ENCODE data around the gene TEAD2. TPM values are rescaled to one million over a fixed set of nuclear protein-coding genes. Genes with fewer than 3 reads are reported as not detected.
"Not testable (repeated sequence)": the region's sequence is repeated elsewhere in the genome, so short reads cannot be mapped to it uniquely, and the experiment has no call there.

Gene TEAD2
- total and polyA plus RNA-seq, 2 donors from 2014 or later: 15.7 to 30.2 TPM

GRCh38 chr19:49301165-49301865 lies 60.9 kb downstream of the TEAD2 start:
- peaks cover 0 to 3% (median 0%) of the 10 kb centered on the region in 3 donors for H3K4me1 ChIP-seq (ENCODE audit: control insufficient read depth in 2 of 3, insufficient read depth in 2 of 3, low read depth in 1 of 3, low read length in 3 of 3)
- FAIRE-seq (no peak), DNase-seq (peak; percentile 59 to 80 (median 69))
- TF ChIP-seq CTCF (IDR thresholded peaks at IDR 0.05; ENCODE audit: borderline replicate concordance, extremely low read depth, insufficient read depth): peak; percentile 62
- H3K36me3 ChIP-seq (ENCODE audit: control insufficient read depth in 2 of 3, insufficient read depth in 3 of 3, low read length in 3 of 3): no peaks in the 10 kb centered on the region
- no peak overlapping the region for H3K9ac ChIP-seq (ENCODE audit: low read length in 3 of 3)
- H3K9me3 ChIP-seq (ENCODE audit: control insufficient read depth in 2 of 3, insufficient read depth in 1 of 3, low read length in 3 of 3): no peaks in the 10 kb centered on the region
- H3K27ac ChIP-seq (ENCODE audit: low read depth in 2 of 2, low read length in 2 of 2): no peak overlapping the region
- no peak overlapping the region for H3K4me3 ChIP-seq (ENCODE audit: low read length in 3 of 3)
- intact Hi-C loops (cut with DNase I): no loop called here
- no peaks in the 10 kb centered on the region for H3K27me3 ChIP-seq (ENCODE audit: control insufficient read depth, insufficient read depth, low read length)

GRCh38 chr19:49298653-49299052 lies 63.6 kb downstream of the TEAD2 start:
- H3K27me3 ChIP-seq (ENCODE audit: control insufficient read depth, insufficient read depth, low read length); H3K9me3 ChIP-seq (ENCODE audit: control insufficient read depth in 2 of 3, insufficient read depth in 1 of 3, low read length in 3 of 3); H3K27ac ChIP-seq (ENCODE audit: low read depth in 2 of 2, low read length in 2 of 2); H3K9ac ChIP-seq (ENCODE audit: low read length in 3 of 3); intact Hi-C loops (cut with DNase I); H3K4me1 ChIP-seq (ENCODE audit: control insufficient read depth in 2 of 3, insufficient read depth in 2 of 3, low read depth in 1 of 3, low read length in 3 of 3); DNase-seq; H3K36me3 ChIP-seq (ENCODE audit: control insufficient read depth in 2 of 3, insufficient read depth in 3 of 3, low read length in 3 of 3); H3K4me3 ChIP-seq (ENCODE audit: low read length in 3 of 3); FAIRE-seq: not testable (repeated sequence)

- Histone ChIP-seq H3K9ac (ENCODE audit: low read length in 3 of 3) (no peak overlapping the region), H3K4me3 (ENCODE audit: low read length in 3 of 3) (no peak overlapping the region), H3K27ac (ENCODE audit: low read depth in 2 of 2, low read length in 2 of 2) (no peak overlapping the region), H3K36me3 (ENCODE audit: control insufficient read depth in 2 of 3, insufficient read depth in 3 of 3, low read length in 3 of 3) (no peaks in the 10 kb centered on the region), H3K27me3 (ENCODE audit: control insufficient read depth, insufficient read depth, low read length) (no peaks in the 10 kb centered on the region), H3K4me1 (ENCODE audit: control insufficient read depth in 2 of 3, insufficient read depth in 2 of 3, low read depth in 1 of 3, low read length in 3 of 3) (peaks cover 0 to 3% (median 0%) of the 10 kb centered on the region in 3 donors), H3K9me3 (ENCODE audit: control insufficient read depth in 2 of 3, insufficient read depth in 1 of 3, low read length in 3 of 3) (no peaks in the 10 kb centered on the region)
- intact Hi-C loops (cut with DNase I): no loop called here
- FAIRE-seq: no peak
- DNase-seq: no peak
- TF ChIP-seq CTCF (IDR thresholded peaks at IDR 0.05; ENCODE audit: borderline replicate concordance, extremely low read depth, insufficient read depth): no peak
Measured at GRCh38 chr19:49297403-49297802, 64.8 kb downstream of the TEAD2 start.

- FAIRE-seq: no peak
- intact Hi-C loops (cut with DNase I): no loop called here
Measured at GRCh38 chr19:49295208-49295880, 66.9 kb downstream of the TEAD2 start.

More at GRCh38 chr19:49295208-49295880, 66.9 kb downstream of the TEAD2 start:
- no peaks in the 10 kb centered on the region for H3K36me3 ChIP-seq (ENCODE audit: control insufficient read depth in 2 of 3, insufficient read depth in 3 of 3, low read length in 3 of 3)
- H3K27me3 ChIP-seq (ENCODE audit: control insufficient read depth, insufficient read depth, low read length): no peaks in the 10 kb centered on the region
- no peak overlapping the region for H3K27ac ChIP-seq (ENCODE audit: low read depth in 2 of 2, low read length in 2 of 2)
- TF ChIP-seq CTCF (IDR thresholded peaks at IDR 0.05; ENCODE audit: borderline replicate concordance, extremely low read depth, insufficient read depth): no peak
- no peak for DNase-seq
- no peaks in the 10 kb centered on the region for H3K4me1 ChIP-seq (ENCODE audit: control insufficient read depth in 2 of 3, insufficient read depth in 2 of 3, low read depth in 1 of 3, low read length in 3 of 3)
- H3K9ac ChIP-seq (ENCODE audit: low read length in 3 of 3): no peak overlapping the region
- H3K4me3 ChIP-seq (ENCODE audit: low read length in 3 of 3): no peak overlapping the region
- H3K9me3 ChIP-seq (ENCODE audit: control insufficient read depth in 2 of 3, insufficient read depth in 1 of 3, low read length in 3 of 3): no peaks in the 10 kb centered on the region
